K562 (cell line): ENCODE results near the gene NALCN.

Source experiments
- BRCA1 ChIP-seq, 2 experiments: fragments of 450-650 bp in 1 of 2; sonication (generic) in 1 of 2; formaldehyde crosslinking in 1 of 2; IDR thresholded peaks; 2 replicates each; pipeline versions ENCODE4 v1.5.0 to v1.6.1; 2017 to 2020; ENCODE audit warnings: mild to moderate bottlenecking in 1 of 2, missing genetic modification reagents in 1 of 2
- ELK3 ChIP-seq: fragments of 450-650 bp; formaldehyde crosslinking; IDR thresholded peaks from 2 replicates; pipeline ENCODE4 v1.4.0; 2020; ENCODE audit warnings: mild to moderate bottlenecking
- POLR2A ChIP-seq: fragments of 450-650 bp; conservative IDR thresholded peaks from 2 replicates; pipeline ENCODE4 v1.6.1; 2016
- RAD21 ChIP-seq, 2 experiments: fragments of 250-450 bp in 1 of 2; fragments of 450-650 bp in 1 of 2; sonication (Bioruptor Pico) in 1 of 2; formaldehyde crosslinking in 1 of 2; IDR thresholded peaks in 1 of 2; conservative IDR thresholded peaks in 1 of 2; 2 replicates each; pipeline versions ENCODE4 v1.4.0 to v1.8.0; 2020 to 2022; ENCODE audit warnings: mild to moderate bottlenecking in 2 of 2, moderate library complexity in 1 of 2
- SP1 ChIP-seq: sonication (generic); formaldehyde crosslinking; IDR thresholded peaks from 2 replicates; pipeline ENCODE4 v1.8.1; 2022; ENCODE audit warnings: mild to moderate bottlenecking, missing genetic modification reagents
- TAF1 ChIP-seq: IDR thresholded peaks from 2 replicates; pipeline ENCODE4 v1.6.1; 2011; ENCODE audit warnings: mild to moderate bottlenecking, low read length, moderate library complexity; ENCODE audit not compliant: insufficient read depth, control insufficient read depth, severe bottlenecking; ENCODE audit errors: extremely low read depth
- ZNF274 ChIP-seq: IDR thresholded peaks from 2 replicates; pipeline ENCODE4 v1.6.1; 2011; ENCODE audit warnings: low read depth, mild to moderate bottlenecking, low read length, moderate library complexity, borderline replicate concordance
- ZNF740 ChIP-seq, 3 experiments: fragments of 200-800 bp in 1 of 3; sonication (Bioruptor generic) in 1 of 3; sonication (generic) in 1 of 3; formaldehyde crosslinking in 1 of 3; IDR thresholded peaks; 2 replicates each; pipeline versions ENCODE4 v1.6.1 to v1.8.0; 2016 to 2022; ENCODE audit warnings: mild to moderate bottlenecking in 2 of 3, missing compliant biosample characterization in 2 of 3, missing genetic modification characterization in 2 of 3, missing genetic modification reagents in 1 of 3
- TF ChIP-seq, protein P1 (sequence below): fragments of 450-650 bp; conservative IDR thresholded peaks from 2 replicates; pipeline ENCODE4 v1.6.1; 2016; ENCODE audit warnings: missing genetic modification characterization, low read depth, mild to moderate bottlenecking, missing compliant biosample characterization, moderate library complexity
- TF ChIP-seq, protein P2 (sequence below): sonication (generic); formaldehyde crosslinking; IDR thresholded peaks from 2 replicates; pipeline ENCODE4 v1.8.0; 2023; ENCODE audit warnings: missing genetic modification reagents, mild to moderate bottlenecking, borderline replicate concordance
- TF ChIP-seq, protein P3 (sequence below): IDR thresholded peaks from 2 replicates; pipeline ENCODE4 v1.6.1; 2016; ENCODE audit warnings: missing genetic modification characterization, missing compliant biosample characterization
- TF ChIP-seq, protein P4 (sequence below), 3 experiments: IDR thresholded peaks in 2 of 3; conservative IDR thresholded peaks in 1 of 3; 2 replicates each; pipeline ENCODE4 v1.5.1; 2011 to 2012; ENCODE audit warnings: low read length in 3 of 3, mild to moderate bottlenecking in 3 of 3, control low read depth in 2 of 3, improper control_type of control experiment in 1 of 3, inconsistent platforms in 1 of 3, low read depth in 1 of 3, mixed read lengths in 1 of 3, moderate library complexity in 1 of 3; ENCODE audit not compliant: insufficient read depth in 2 of 3
- TF ChIP-seq, protein P5 (sequence below): sonication (generic); formaldehyde crosslinking; IDR thresholded peaks from 2 replicates; pipeline ENCODE4 v1.8.1; 2023; ENCODE audit warnings: mild to moderate bottlenecking, missing genetic modification reagents, moderate library complexity
- TF ChIP-seq, protein P6 (sequence below): fragments of 450-650 bp; IDR thresholded peaks from 2 replicates; pipeline ENCODE4 v1.6.1; 2016

DNA sequence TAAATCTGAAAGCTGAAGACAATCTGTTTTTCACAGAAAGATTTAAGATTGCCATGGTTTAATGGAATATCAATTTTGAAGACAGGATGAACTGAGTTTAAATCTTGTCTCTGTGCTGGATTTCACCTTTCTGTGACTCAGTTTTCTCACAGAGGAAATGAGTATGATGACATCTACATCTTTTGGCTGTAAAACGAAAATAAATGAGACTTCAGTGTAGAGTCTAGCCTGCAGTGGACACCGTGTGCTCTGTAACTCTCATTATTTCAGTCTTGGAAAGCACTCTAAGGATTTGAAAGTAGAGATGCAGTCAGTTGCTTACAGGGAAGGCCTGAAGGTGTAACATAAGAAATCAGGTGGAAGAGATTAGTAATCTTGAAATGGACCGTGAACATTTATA, 150.4 kb downstream of the NALCN start:
- TF ChIP-seq, protein P1, sequence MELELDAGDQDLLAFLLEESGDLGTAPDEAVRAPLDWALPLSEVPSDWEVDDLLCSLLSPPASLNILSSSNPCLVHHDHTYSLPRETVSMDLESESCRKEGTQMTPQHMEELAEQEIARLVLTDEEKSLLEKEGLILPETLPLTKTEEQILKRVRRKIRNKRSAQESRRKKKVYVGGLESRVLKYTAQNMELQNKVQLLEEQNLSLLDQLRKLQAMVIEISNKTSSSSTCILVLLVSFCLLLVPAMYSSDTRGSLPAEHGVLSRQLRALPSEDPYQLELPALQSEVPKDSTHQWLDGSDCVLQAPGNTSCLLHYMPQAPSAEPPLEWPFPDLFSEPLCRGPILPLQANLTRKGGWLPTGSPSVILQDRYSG (tag) = no peak
- TF ChIP-seq, protein P2, sequence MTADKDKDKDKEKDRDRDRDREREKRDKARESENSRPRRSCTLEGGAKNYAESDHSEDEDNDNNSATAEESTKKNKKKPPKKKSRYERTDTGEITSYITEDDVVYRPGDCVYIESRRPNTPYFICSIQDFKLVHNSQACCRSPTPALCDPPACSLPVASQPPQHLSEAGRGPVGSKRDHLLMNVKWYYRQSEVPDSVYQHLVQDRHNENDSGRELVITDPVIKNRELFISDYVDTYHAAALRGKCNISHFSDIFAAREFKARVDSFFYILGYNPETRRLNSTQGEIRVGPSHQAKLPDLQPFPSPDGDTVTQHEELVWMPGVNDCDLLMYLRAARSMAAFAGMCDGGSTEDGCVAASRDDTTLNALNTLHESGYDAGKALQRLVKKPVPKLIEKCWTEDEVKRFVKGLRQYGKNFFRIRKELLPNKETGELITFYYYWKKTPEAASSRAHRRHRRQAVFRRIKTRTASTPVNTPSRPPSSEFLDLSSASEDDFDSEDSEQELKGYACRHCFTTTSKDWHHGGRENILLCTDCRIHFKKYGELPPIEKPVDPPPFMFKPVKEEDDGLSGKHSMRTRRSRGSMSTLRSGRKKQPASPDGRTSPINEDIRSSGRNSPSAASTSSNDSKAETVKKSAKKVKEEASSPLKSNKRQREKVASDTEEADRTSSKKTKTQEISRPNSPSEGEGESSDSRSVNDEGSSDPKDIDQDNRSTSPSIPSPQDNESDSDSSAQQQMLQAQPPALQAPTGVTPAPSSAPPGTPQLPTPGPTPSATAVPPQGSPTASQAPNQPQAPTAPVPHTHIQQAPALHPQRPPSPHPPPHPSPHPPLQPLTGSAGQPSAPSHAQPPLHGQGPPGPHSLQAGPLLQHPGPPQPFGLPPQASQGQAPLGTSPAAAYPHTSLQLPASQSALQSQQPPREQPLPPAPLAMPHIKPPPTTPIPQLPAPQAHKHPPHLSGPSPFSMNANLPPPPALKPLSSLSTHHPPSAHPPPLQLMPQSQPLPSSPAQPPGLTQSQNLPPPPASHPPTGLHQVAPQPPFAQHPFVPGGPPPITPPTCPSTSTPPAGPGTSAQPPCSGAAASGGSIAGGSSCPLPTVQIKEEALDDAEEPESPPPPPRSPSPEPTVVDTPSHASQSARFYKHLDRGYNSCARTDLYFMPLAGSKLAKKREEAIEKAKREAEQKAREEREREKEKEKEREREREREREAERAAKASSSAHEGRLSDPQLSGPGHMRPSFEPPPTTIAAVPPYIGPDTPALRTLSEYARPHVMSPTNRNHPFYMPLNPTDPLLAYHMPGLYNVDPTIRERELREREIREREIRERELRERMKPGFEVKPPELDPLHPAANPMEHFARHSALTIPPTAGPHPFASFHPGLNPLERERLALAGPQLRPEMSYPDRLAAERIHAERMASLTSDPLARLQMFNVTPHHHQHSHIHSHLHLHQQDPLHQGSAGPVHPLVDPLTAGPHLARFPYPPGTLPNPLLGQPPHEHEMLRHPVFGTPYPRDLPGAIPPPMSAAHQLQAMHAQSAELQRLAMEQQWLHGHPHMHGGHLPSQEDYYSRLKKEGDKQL (CRISPR knock-in tag) = no peak
- TF ChIP-seq, protein P3, sequence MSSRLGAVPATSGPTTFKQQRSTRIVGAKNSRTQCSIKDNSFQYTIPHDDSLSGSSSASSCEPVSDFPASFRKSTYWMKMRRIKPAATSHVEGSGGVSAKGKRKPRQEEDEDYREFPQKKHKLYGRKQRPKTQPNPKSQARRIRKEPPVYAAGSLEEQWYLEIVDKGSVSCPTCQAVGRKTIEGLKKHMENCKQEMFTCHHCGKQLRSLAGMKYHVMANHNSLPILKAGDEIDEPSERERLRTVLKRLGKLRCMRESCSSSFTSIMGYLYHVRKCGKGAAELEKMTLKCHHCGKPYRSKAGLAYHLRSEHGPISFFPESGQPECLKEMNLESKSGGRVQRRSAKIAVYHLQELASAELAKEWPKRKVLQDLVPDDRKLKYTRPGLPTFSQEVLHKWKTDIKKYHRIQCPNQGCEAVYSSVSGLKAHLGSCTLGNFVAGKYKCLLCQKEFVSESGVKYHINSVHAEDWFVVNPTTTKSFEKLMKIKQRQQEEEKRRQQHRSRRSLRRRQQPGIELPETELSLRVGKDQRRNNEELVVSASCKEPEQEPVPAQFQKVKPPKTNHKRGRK (tag) = no peak
- TF ChIP-seq TAF1 (no peak), POLR2A (no peak), ZNF274 (no peak), ZNF740 (CRISPR knock-in tag; IDR thresholded peaks at IDR 0.05) (no peak), ZNF740 (tag; IDR thresholded peaks at IDR 0.05) (no peak), BRCA1 (IDR thresholded peaks at IDR 0.05) (no peak), BRCA1 (CRISPR knock-in tag; IDR thresholded peaks at IDR 0.05) (no peak), ELK3 (no peak), RAD21 (CRISPR knock-in tag; conservative IDR thresholded peaks at IDR 0.05 in 1 of 2, IDR thresholded peaks at IDR 0.05 in 1 of 2) (no peak), SP1 (CRISPR knock-in tag) (no peak)
- TF ChIP-seq, protein P4, sequence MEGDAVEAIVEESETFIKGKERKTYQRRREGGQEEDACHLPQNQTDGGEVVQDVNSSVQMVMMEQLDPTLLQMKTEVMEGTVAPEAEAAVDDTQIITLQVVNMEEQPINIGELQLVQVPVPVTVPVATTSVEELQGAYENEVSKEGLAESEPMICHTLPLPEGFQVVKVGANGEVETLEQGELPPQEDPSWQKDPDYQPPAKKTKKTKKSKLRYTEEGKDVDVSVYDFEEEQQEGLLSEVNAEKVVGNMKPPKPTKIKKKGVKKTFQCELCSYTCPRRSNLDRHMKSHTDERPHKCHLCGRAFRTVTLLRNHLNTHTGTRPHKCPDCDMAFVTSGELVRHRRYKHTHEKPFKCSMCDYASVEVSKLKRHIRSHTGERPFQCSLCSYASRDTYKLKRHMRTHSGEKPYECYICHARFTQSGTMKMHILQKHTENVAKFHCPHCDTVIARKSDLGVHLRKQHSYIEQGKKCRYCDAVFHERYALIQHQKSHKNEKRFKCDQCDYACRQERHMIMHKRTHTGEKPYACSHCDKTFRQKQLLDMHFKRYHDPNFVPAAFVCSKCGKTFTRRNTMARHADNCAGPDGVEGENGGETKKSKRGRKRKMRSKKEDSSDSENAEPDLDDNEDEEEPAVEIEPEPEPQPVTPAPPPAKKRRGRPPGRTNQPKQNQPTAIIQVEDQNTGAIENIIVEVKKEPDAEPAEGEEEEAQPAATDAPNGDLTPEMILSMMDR (IDR thresholded peaks at IDR 0.05 in 2 of 3, conservative IDR thresholded peaks at IDR 0.05 in 1 of 3; ENCODE audit: insufficient read depth in 2 of 3, low read depth in 1 of 3, low read length in 3 of 3) = no peak
- TF ChIP-seq, protein P5, sequence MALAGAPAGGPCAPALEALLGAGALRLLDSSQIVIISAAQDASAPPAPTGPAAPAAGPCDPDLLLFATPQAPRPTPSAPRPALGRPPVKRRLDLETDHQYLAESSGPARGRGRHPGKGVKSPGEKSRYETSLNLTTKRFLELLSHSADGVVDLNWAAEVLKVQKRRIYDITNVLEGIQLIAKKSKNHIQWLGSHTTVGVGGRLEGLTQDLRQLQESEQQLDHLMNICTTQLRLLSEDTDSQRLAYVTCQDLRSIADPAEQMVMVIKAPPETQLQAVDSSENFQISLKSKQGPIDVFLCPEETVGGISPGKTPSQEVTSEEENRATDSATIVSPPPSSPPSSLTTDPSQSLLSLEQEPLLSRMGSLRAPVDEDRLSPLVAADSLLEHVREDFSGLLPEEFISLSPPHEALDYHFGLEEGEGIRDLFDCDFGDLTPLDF (CRISPR knock-in tag) = no peak
- TF ChIP-seq, protein P6, sequence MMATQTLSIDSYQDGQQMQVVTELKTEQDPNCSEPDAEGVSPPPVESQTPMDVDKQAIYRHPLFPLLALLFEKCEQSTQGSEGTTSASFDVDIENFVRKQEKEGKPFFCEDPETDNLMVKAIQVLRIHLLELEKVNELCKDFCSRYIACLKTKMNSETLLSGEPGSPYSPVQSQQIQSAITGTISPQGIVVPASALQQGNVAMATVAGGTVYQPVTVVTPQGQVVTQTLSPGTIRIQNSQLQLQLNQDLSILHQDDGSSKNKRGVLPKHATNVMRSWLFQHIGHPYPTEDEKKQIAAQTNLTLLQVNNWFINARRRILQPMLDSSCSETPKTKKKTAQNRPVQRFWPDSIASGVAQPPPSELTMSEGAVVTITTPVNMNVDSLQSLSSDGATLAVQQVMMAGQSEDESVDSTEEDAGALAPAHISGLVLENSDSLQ = no peak
